Measurements from ENCODE around the gene PCDHGA4.
"Not testable (repeated sequence)": the region's sequence is repeated elsewhere in the genome, so short reads cannot be mapped to it uniquely, and the experiment has no call there.

DNA sequence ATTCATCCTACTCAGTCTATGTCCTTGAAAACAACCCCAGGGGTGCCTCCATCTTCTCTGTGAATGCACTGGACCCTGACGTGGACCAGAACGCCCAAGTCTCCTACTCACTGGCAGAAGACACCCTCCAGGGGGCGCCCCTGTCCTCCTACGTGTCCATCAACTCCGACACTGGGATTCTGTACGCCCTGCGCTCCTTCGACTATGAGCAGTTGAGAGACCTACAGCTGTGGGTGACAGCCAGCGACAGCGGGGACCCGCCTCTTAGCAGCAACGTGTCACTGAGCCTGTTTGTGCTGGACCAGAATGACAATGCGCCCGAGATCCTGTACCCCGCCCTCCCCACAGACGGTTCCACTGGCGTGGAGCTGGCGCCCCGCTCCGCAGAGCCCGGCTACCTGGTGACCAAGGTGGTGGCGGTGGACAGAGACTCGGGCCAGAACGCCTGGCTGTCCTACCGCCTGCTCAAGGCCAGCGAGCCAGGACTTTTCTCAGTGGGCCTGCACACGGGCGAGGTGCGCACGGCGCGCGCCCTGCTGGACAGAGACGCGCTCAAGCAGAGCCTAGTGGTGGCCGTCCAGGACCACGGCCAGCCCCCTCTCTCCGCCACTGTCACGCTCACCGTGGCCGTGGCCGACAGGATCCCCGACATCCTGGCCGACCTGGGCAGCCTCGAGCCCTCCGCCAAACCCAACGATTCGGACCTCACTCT lies 20.8 kb downstream of the PCDHGA4 start:
- TF ChIP-seq, protein P1, sequence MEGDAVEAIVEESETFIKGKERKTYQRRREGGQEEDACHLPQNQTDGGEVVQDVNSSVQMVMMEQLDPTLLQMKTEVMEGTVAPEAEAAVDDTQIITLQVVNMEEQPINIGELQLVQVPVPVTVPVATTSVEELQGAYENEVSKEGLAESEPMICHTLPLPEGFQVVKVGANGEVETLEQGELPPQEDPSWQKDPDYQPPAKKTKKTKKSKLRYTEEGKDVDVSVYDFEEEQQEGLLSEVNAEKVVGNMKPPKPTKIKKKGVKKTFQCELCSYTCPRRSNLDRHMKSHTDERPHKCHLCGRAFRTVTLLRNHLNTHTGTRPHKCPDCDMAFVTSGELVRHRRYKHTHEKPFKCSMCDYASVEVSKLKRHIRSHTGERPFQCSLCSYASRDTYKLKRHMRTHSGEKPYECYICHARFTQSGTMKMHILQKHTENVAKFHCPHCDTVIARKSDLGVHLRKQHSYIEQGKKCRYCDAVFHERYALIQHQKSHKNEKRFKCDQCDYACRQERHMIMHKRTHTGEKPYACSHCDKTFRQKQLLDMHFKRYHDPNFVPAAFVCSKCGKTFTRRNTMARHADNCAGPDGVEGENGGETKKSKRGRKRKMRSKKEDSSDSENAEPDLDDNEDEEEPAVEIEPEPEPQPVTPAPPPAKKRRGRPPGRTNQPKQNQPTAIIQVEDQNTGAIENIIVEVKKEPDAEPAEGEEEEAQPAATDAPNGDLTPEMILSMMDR (IDR thresholded peaks at IDR 0.05) = not testable (repeated sequence)
- not testable (repeated sequence) for TF ChIP-seq POLR2A, POLR2AphosphoS5, EP300 (IDR thresholded peaks at IDR 0.05)
